ENCODE data around the gene RIOK1. TPM values are rescaled to one million over a fixed set of nuclear protein-coding genes. Genes with fewer than 3 reads are reported as not detected.

The RIOK1 gene
- total RNA-seq, 1 experiment from 2014 or later, result 39.0 TPM

DNA sequence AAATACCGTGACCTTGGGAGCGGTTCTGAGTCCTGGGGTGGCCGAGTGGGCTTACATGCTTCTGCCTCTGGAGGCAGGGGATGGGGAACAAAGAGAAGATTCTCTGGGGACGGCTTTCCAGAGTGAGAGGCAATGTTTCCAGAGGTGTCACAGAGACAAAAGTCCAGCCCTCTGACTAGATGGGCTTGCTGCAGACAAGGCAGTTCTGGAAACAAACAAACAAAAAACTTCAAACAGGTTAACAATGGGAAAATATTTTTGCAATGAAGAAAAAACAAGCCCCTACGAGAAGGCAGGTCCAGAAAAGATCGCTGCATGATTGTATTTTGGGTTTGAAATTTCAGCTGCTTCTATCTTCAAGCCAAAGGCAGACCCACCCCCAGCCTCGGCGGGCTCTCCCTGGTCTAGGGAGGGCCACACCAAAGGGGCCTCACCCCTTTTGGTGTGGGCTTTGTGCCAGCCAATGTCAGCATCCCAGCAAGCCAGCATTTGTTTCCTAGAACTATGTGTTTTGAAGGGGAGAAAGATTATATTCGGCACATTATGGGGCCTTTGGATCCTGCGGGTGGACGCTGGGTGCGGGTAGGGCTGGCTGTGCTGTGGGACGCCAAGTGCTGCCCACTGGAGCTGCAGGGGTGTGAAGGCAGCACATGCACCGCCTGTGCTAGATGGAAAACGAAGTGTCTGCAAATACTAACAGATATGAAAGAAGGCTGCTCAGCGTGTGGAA, 42.9 kb downstream of the RIOK1 start:
- no peaks in the 10 kb centered on the region for H3K36me3 ChIP-seq (ENCODE audit: control insufficient read depth in 1 of 2, insufficient read depth in 2 of 2, low read length in 2 of 2)
- no peak overlapping the region for H2AFZ ChIP-seq (ENCODE audit: low read depth, low read length, poor library complexity, severe bottlenecking)
- H3K9me3 ChIP-seq (ENCODE audit: control insufficient read depth in 1 of 2, insufficient read depth in 1 of 2, low read depth in 1 of 2, low read length in 2 of 2), result no peaks in the 10 kb centered on the region
- intact Hi-C loops (cut with micrococcal nuclease), result no loop called here
- H4K20me1 ChIP-seq (ENCODE audit: insufficient read depth), result no peaks in the 10 kb centered on the region
- TF ChIP-seq POLR2A (IDR thresholded peaks at IDR 0.05; ENCODE audit: borderline replicate concordance, extremely low read depth, insufficient read depth, insufficient read length) (no peak), ZNF274 (IDR thresholded peaks at IDR 0.05; ENCODE audit: low read depth, low read length) (no peak), CBX3 (IDR thresholded peaks at IDR 0.05; ENCODE audit: low read depth) (no peak), RAD21 (IDR thresholded peaks at IDR 0.05; ENCODE audit: low read depth) (no peak), CTCF (IDR thresholded peaks at IDR 0.05 in 2 of 3, conservative IDR thresholded peaks at IDR 0.05 in 1 of 3; ENCODE audit: borderline replicate concordance in 1 of 3, insufficient read depth in 1 of 3, low read depth in 2 of 3, low read length in 2 of 3) (no peak), SP1 (IDR thresholded peaks at IDR 0.05; ENCODE audit: low read depth) (no peak), ELF1 (IDR thresholded peaks at IDR 0.05; ENCODE audit: borderline replicate concordance, low read depth) (no peak), ATF3 (IDR thresholded peaks at IDR 0.05) (no peak), POLR2AphosphoS5 (IDR thresholded peaks at IDR 0.05; ENCODE audit: low read depth, low read length) (no peak), FOSL1 (IDR thresholded peaks at IDR 0.05; ENCODE audit: low read depth) (no peak), SRF (IDR thresholded peaks at IDR 0.05; ENCODE audit: low read depth) (no peak), EZH2phosphoT487 (IDR thresholded peaks at IDR 0.05; ENCODE audit: borderline replicate concordance) (no peak), REST (IDR thresholded peaks at IDR 0.05; ENCODE audit: low read depth) (no peak), TCF7L2 (IDR thresholded peaks at IDR 0.05; ENCODE audit: borderline replicate concordance, extremely low read depth, insufficient read depth, insufficient read length) (no peak)
- TF ChIP-seq, protein P1, sequence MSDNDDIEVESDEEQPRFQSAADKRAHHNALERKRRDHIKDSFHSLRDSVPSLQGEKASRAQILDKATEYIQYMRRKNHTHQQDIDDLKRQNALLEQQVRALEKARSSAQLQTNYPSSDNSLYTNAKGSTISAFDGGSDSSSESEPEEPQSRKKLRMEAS (IDR thresholded peaks at IDR 0.05), result no peak
- TF ChIP-seq, protein P2, sequence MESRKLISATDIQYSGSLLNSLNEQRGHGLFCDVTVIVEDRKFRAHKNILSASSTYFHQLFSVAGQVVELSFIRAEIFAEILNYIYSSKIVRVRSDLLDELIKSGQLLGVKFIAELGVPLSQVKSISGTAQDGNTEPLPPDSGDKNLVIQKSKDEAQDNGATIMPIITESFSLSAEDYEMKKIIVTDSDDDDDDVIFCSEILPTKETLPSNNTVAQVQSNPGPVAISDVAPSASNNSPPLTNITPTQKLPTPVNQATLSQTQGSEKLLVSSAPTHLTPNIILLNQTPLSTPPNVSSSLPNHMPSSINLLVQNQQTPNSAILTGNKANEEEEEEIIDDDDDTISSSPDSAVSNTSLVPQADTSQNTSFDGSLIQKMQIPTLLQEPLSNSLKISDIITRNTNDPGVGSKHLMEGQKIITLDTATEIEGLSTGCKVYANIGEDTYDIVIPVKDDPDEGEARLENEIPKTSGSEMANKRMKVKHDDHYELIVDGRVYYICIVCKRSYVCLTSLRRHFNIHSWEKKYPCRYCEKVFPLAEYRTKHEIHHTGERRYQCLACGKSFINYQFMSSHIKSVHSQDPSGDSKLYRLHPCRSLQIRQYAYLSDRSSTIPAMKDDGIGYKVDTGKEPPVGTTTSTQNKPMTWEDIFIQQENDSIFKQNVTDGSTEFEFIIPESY (IDR thresholded peaks at IDR 0.05; ENCODE audit: extremely low read depth, insufficient replicate concordance, low read length), result no peak
- CTCF ChIA-PET, result no interaction called here
- no peak overlapping the region for H3K4me3 ChIP-seq (replicated peaks in 1 of 2; ENCODE audit: low read depth in 1 of 2, low read length in 2 of 2)
- POLR2A ChIA-PET, result interaction anchor here (0.9 kb wide), 1 partner anchor 116 kb away, joined by 3 read pairs; no protein-coding TSS in a partner anchor
- DNase-seq (ENCODE audit: low read depth, low spot score), result no peak
- H3K4me1 ChIP-seq (ENCODE audit: control insufficient read depth in 1 of 2, insufficient read depth in 2 of 2, low read length in 2 of 2), result peaks cover 2 to 11% of the 10 kb centered on the region in 2 experiments; a peak in 2 of 4 replicates
- no peak for ATAC-seq
- no peak overlapping the region for H3K27ac ChIP-seq (ENCODE audit: low read depth, low read length)
- H3K9me2 ChIP-seq (ENCODE audit: insufficient read depth), result no peaks in the 10 kb centered on the region
- no peak overlapping the region for H3K9ac ChIP-seq (ENCODE audit: low read length)
- H3K79me2 ChIP-seq (ENCODE audit: insufficient read depth, low read length), result no peaks in the 10 kb centered on the region
- BruUV-seq (replicated peaks), result no TSS peak
- H3K4me2 ChIP-seq (ENCODE audit: low read length), result no peak overlapping the region
- H3K27me3 ChIP-seq (ENCODE audit: insufficient read depth, low read length), result no peaks in the 10 kb centered on the region
- RAD21 ChIA-PET (ENCODE audit: low non-redundant PET in 1 of 2, low total read pairs in 2 of 2, uncharacterized antibody in 2 of 2, unreplicated experiment in 2 of 2), result no interaction called here
